ENCODE data around the gene AP5S1. TPM values are rescaled to one million over a fixed set of nuclear protein-coding genes. Genes with fewer than 3 reads are reported as not detected.
A peak's percentile ranks its signal among the peaks of the same experiment; 100 is the strongest.

AP5S1 gene
- total and polyA plus RNA-seq, 2 of the 13 experiments (the other 11 are each of a cell fraction or from before 2014, with no cell fraction given) = 7.9 to 23.2 TPM

GRCh38 chr20:3797226-3797545 lies 23.2 kb upstream of the AP5S1 start (continued):
- TF ChIP-seq, protein P1, sequence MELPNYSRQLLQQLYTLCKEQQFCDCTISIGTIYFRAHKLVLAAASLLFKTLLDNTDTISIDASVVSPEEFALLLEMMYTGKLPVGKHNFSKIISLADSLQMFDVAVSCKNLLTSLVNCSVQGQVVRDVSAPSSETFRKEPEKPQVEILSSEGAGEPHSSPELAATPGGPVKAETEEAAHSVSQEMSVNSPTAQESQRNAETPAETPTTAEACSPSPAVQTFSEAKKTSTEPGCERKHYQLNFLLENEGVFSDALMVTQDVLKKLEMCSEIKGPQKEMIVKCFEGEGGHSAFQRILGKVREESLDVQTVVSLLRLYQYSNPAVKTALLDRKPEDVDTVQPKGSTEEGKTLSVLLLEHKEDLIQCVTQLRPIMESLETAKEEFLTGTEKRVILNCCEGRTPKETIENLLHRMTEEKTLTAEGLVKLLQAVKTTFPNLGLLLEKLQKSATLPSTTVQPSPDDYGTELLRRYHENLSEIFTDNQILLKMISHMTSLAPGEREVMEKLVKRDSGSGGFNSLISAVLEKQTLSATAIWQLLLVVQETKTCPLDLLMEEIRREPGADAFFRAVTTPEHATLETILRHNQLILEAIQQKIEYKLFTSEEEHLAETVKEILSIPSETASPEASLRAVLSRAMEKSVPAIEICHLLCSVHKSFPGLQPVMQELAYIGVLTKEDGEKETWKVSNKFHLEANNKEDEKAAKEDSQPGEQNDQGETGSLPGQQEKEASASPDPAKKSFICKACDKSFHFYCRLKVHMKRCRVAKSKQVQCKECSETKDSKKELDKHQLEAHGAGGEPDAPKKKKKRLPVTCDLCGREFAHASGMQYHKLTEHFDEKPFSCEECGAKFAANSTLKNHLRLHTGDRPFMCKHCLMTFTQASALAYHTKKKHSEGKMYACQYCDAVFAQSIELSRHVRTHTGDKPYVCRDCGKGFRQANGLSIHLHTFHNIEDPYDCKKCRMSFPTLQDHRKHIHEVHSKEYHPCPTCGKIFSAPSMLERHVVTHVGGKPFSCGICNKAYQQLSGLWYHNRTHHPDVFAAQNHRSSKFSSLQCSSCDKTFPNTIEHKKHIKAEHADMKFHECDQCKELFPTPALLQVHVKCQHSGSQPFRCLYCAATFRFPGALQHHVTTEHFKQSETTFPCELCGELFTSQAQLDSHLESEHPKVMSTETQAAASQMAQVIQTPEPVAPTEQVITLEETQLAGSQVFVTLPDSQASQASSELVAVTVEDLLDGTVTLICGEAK (IDR thresholded peaks at IDR 0.05) = no peak
- TF ChIP-seq, protein P1 (CRISPR knock-in tag; IDR thresholded peaks at IDR 0.05) = no peak
- TF ChIP-seq PRMT3 (CRISPR knock-in tag; IDR thresholded peaks at IDR 0.05; ENCODE audit: borderline replicate concordance, low read depth) (no peak), ZNF207 (IDR thresholded peaks at IDR 0.05; ENCODE audit: borderline replicate concordance) (no peak), ARID2 (CRISPR knock-in tag; IDR thresholded peaks at IDR 0.05; ENCODE audit: borderline replicate concordance) (peak; percentile 45; the same call in 1 of the 2 replicates), HCFC1 (IDR thresholded peaks at IDR 0.05; ENCODE audit: low read depth, low read length) (no peak), KLF15 (CRISPR knock-in tag; IDR thresholded peaks at IDR 0.05; ENCODE audit: borderline replicate concordance) (no peak), NFRKB (IDR thresholded peaks at IDR 0.05) (no peak), ZBTB20 (CRISPR knock-in tag; IDR thresholded peaks at IDR 0.05; ENCODE audit: borderline replicate concordance, low read depth) (0 out of 2 replicates have a peak, but pooled peaks have one; percentile 10), SIX4 (CRISPR knock-in tag; IDR thresholded peaks at IDR 0.05) (no peak)
- TF ChIP-seq, protein P2, sequence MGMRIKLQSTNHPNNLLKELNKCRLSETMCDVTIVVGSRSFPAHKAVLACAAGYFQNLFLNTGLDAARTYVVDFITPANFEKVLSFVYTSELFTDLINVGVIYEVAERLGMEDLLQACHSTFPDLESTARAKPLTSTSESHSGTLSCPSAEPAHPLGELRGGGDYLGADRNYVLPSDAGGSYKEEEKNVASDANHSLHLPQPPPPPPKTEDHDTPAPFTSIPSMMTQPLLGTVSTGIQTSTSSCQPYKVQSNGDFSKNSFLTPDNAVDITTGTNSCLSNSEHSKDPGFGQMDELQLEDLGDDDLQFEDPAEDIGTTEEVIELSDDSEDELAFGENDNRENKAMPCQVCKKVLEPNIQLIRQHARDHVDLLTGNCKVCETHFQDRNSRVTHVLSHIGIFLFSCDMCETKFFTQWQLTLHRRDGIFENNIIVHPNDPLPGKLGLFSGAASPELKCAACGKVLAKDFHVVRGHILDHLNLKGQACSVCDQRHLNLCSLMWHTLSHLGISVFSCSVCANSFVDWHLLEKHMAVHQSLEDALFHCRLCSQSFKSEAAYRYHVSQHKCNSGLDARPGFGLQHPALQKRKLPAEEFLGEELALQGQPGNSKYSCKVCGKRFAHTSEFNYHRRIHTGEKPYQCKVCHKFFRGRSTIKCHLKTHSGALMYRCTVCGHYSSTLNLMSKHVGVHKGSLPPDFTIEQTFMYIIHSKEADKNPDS (CRISPR knock-in tag; IDR thresholded peaks at IDR 0.05) = no peak
- TF ChIP-seq, protein P3, sequence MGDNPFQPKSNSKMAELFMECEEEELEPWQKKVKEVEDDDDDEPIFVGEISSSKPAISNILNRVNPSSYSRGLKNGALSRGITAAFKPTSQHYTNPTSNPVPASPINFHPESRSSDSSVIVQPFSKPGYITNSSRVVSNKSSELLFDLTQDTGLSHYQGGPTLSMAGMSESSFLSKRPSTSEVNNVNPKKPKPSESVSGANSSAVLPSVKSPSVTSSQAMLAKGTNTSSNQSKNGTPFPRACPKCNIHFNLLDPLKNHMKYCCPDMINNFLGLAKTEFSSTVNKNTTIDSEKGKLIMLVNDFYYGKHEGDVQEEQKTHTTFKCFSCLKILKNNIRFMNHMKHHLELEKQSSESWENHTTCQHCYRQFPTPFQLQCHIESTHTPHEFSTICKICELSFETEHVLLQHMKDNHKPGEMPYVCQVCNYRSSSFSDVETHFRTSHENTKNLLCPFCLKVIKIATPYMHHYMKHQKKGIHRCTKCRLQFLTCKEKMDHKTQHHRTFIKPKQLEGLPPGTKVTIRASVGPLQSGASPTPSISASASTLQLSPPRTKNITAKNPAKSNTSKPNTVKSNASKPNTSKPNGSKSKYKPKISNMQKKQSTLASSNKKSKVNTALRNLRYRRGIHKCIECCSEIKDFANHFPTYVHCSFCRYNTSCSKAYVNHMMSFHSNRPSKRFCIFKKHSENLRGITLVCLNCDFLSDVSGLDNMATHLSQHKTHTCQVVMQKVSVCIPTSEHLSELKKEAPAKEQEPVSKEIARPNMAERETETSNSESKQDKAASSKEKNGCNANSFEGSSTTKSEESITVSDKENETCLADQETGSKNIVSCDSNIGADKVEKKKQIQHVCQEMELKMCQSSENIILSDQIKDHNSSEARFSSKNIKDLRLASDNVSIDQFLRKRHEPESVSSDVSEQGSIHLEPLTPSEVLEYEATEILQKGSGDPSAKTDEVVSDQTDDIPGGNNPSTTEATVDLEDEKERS (CRISPR knock-in tag; IDR thresholded peaks at IDR 0.05) = peak; percentile 65; the same call in 1 of the 2 replicates
- TF ChIP-seq, protein P4, sequence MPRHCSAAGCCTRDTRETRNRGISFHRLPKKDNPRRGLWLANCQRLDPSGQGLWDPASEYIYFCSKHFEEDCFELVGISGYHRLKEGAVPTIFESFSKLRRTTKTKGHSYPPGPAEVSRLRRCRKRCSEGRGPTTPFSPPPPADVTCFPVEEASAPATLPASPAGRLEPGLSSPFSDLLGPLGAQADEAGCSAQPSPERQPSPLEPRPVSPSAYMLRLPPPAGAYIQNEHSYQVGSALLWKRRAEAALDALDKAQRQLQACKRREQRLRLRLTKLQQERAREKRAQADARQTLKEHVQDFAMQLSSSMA (CRISPR knock-in tag; IDR thresholded peaks at IDR 0.05) = peak; percentile 28; the same call in 1 of the 2 replicates

All from HepG2 (cell line).